Stimulated activated memory B cell treated with anti-CD40 and anti-IgM and Interleukin-4, amounts not matched to agents 10 μg/mL and 1 μg/mL and 100 μg/mL, for 72 hours (primary cell): ENCODE measurements around the gene WEE2.
"Not testable (repeated sequence)": the region's sequence is repeated elsewhere in the genome, so short reads cannot be mapped to it uniquely, and the experiment has no call there.

ENCODE experiments used
- ATAC-seq: fragments of 150-1000 bp; cut with Tn5 transposase; 2 replicates; pipeline ENCODE4 v1.10.0; 2021
- H3K27ac Mint-ChIP-seq: one replicate; pipeline ENCODE4 v1.8.0; 2022; ENCODE audit warnings: mild to moderate bottlenecking, mixed read lengths
- H3K27me3 Mint-ChIP-seq: one replicate; pipeline ENCODE4 v1.8.0; 2022; ENCODE audit warnings: mixed read lengths
- H3K36me3 Mint-ChIP-seq: one replicate; pipeline ENCODE4 v1.8.0; 2022; ENCODE audit warnings: mixed read lengths
- H3K4me1 Mint-ChIP-seq: one replicate; pipeline ENCODE4 v1.8.0; 2022; ENCODE audit warnings: mixed read lengths
- H3K4me3 Mint-ChIP-seq: one replicate; pipeline ENCODE4 v1.8.0; 2022; ENCODE audit warnings: mild to moderate bottlenecking, moderate library complexity, mixed read lengths
- H3K9me3 Mint-ChIP-seq: one replicate; pipeline ENCODE4 v1.8.0; 2022; ENCODE audit warnings: mixed read lengths

WEE2 gene

GRCh38 chr7:141679014-141679413 lies 29.1 kb upstream of the WEE2 start:
- Mint-ChIP-seq H3K4me3 (no peak overlapping the region), H3K4me1 (peaks cover 6% of the 10 kb centered on the region), H3K27ac (no peak overlapping the region), H3K27me3 (no peaks in the 10 kb centered on the region), H3K36me3 (peaks cover 43% of the 10 kb centered on the region), H3K9me3 (no peaks in the 10 kb centered on the region)
- ATAC-seq = no peak

- H3K4me3 Mint-ChIP-seq = no peak overlapping the region
- H3K27ac Mint-ChIP-seq = no peak overlapping the region
- ATAC-seq = no peak
- H3K9me3 Mint-ChIP-seq = no peaks in the 10 kb centered on the region
- peaks cover 67% of the 10 kb centered on the region for H3K36me3 Mint-ChIP-seq
- H3K4me1 Mint-ChIP-seq = peaks cover 10% of the 10 kb centered on the region
- no peaks in the 10 kb centered on the region for H3K27me3 Mint-ChIP-seq
These were observed 22.7 kb upstream of the WEE2 start for GRCh38 chr7:141685285-141686023.

GRCh38 chr7:141686074-141686473 lies 22.1 kb upstream of the WEE2 start:
- Mint-ChIP-seq H3K4me3 (no peak overlapping the region), H3K27ac (no peak overlapping the region), H3K36me3 (peaks cover 61% of the 10 kb centered on the region), H3K9me3 (no peaks in the 10 kb centered on the region), H3K4me1 (peaks cover 10% of the 10 kb centered on the region), H3K27me3 (no peaks in the 10 kb centered on the region)
- no peak for ATAC-seq

DNA sequence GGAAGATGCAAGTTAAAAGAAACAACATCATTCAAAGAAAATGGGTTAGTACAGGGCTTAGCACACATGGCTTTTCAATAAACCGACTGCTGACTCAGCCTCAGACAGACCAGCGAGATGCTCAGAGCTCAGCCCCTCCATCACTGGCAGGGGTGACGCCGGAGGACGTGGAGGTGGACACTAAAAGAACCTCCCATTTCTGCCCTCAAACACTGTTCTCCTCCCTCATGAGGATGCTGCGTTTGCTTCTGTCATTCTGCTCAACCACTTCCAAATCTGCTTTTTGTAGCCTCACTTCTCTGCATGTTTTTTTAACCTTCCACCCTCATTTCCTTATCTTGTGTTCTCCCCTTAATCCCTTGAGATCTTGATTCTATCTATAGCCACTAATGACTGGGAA lies 21.5 kb upstream of the WEE2 start:
- Mint-ChIP-seq H3K4me1 (peaks cover 10% of the 10 kb centered on the region), H3K9me3 (no peaks in the 10 kb centered on the region)

DNA sequence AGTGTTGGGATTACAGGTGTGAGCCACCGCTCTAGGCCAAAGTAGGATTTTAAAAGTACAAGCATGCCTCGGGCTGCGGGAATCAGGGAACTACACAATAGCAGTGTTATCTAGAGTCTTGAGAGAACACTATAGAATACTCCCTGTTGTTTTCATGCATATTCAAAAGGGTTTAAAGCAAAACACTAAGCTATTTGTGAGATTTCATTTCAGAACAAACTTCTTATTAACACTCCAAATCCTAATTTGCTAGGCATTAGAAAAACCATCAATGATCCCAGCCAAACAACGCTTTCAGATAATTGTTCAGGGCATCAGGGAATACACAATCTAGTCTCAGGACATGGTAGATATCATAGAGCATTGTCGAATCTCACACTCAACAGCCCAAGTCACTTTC lies 20.1 kb upstream of the WEE2 start:
- peaks cover 14% of the 10 kb centered on the region for H3K4me1 Mint-ChIP-seq
- H3K27ac Mint-ChIP-seq = no peak overlapping the region
- H3K9me3 Mint-ChIP-seq = no peaks in the 10 kb centered on the region
- H3K27me3 Mint-ChIP-seq = no peaks in the 10 kb centered on the region
- peaks cover 44% of the 10 kb centered on the region for H3K36me3 Mint-ChIP-seq
- no peak overlapping the region for H3K4me3 Mint-ChIP-seq
- ATAC-seq = no peak

More for the DNA sequence above, 21.5 kb upstream of the WEE2 start:
- no peak overlapping the region for H3K27ac Mint-ChIP-seq
- H3K4me3 Mint-ChIP-seq = no peak overlapping the region
- peaks cover 57% of the 10 kb centered on the region for H3K36me3 Mint-ChIP-seq
- no peaks in the 10 kb centered on the region for H3K27me3 Mint-ChIP-seq
- ATAC-seq = no peak

DNA sequence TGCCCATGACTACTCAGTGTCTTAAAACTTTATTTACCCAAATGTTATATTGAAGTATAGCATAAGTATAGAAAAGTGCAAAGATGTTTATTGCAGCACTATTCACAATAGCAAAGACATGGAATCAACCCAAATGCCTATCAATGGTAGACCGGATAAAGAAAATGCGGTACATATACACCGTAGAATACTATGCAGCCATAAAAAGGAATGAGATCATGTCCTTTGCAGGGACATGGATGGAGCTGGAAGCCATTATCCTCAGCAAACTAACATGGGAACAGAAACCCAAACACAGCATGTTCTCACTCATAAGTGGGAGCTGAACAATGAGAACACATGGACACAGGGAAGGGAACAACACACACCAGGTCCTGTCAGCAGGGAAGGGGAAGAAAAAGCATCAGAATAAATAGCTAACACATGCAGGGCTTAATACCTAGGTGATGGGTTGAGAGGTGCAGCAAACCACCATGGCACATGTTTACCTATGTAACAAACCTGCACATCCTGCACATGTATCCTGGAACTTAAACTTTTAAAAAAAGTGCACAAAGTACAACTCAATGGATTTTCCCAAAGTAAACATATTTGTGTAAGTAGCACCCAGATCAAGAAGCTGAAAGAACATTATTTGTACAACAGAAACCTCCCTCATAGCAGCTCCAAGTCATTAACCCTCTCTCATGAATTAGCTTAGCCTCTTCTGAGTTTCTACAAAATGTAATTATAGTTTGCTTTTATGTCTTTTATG lies 18.9 kb upstream of the WEE2 start:
- H3K27me3 Mint-ChIP-seq, ATAC-seq, H3K9me3 Mint-ChIP-seq, H3K4me3 Mint-ChIP-seq, H3K27ac Mint-ChIP-seq: not testable (repeated sequence)
- Mint-ChIP-seq H3K36me3 (peaks cover 36% of the 10 kb centered on the region), H3K4me1 (peaks cover 20% of the 10 kb centered on the region)

DNA sequence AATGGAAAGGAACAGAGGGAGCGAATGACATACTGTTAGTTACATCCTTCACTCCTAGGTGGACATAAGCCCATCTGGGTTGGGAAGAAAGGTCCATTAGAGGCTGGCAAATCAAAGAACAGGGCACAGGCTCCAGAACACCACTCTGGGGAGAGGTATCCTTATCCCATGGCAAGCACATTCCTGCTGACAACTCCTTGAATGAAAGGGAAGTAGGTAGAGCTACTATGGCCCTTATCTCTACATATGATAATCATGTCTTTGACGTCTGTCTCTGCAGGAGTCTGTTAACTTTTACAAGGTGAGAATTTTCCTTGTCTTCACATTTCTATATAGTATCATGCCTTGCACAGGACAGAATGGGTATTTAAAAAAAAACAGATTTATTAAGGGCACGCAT lies 16.6 kb upstream of the WEE2 start:
- Mint-ChIP-seq H3K9me3 (no peaks in the 10 kb centered on the region), H3K36me3 (peaks cover 22% of the 10 kb centered on the region), H3K27me3 (no peaks in the 10 kb centered on the region), H3K27ac (no peak overlapping the region), H3K4me3 (no peak overlapping the region), H3K4me1 (peaks cover 42% of the 10 kb centered on the region)
- no peak for ATAC-seq

- Mint-ChIP-seq H3K4me1 (peaks cover 44% of the 10 kb centered on the region), H3K9me3 (no peaks in the 10 kb centered on the region), H3K4me3 (no peak overlapping the region), H3K36me3 (peaks cover 19% of the 10 kb centered on the region), H3K27me3 (no peaks in the 10 kb centered on the region), H3K27ac (no peak overlapping the region)
- no peak for ATAC-seq
These were observed 16.2 kb upstream of the WEE2 start for GRCh38 chr7:141691961-141692360.

- ATAC-seq = no peak
These were observed 15.1 kb upstream of the WEE2 start for GRCh38 chr7:141693082-141693481.

GRCh38 chr7:141695803-141696289 lies 12.3 kb upstream of the WEE2 start:
- Mint-ChIP-seq H3K9me3 (no peaks in the 10 kb centered on the region), H3K4me3 (no peak overlapping the region), H3K27me3 (no peaks in the 10 kb centered on the region), H3K27ac (peak overlapping the region; percentile 64), H3K4me1 (peaks cover 71% of the 10 kb centered on the region), H3K36me3 (no peaks in the 10 kb centered on the region)
- peak; percentile 85 for ATAC-seq

More at GRCh38 chr7:141693082-141693481, 15.1 kb upstream of the WEE2 start:
- Mint-ChIP-seq H3K9me3 (no peaks in the 10 kb centered on the region), H3K4me1 (peaks cover 53% of the 10 kb centered on the region), H3K27ac (no peak overlapping the region), H3K4me3 (no peak overlapping the region), H3K36me3 (peaks cover 16% of the 10 kb centered on the region), H3K27me3 (no peaks in the 10 kb centered on the region)

- peak overlapping the region; percentile 64 for H3K27ac Mint-ChIP-seq
- H3K4me1 Mint-ChIP-seq = peaks cover 74% of the 10 kb centered on the region
- H3K36me3 Mint-ChIP-seq = no peaks in the 10 kb centered on the region
- no peaks in the 10 kb centered on the region for H3K9me3 Mint-ChIP-seq
- H3K4me3 Mint-ChIP-seq = no peak overlapping the region
- no peak for ATAC-seq
- H3K27me3 Mint-ChIP-seq = no peaks in the 10 kb centered on the region
These were observed 11.8 kb upstream of the WEE2 start for GRCh38 chr7:141696348-141696747.

DNA sequence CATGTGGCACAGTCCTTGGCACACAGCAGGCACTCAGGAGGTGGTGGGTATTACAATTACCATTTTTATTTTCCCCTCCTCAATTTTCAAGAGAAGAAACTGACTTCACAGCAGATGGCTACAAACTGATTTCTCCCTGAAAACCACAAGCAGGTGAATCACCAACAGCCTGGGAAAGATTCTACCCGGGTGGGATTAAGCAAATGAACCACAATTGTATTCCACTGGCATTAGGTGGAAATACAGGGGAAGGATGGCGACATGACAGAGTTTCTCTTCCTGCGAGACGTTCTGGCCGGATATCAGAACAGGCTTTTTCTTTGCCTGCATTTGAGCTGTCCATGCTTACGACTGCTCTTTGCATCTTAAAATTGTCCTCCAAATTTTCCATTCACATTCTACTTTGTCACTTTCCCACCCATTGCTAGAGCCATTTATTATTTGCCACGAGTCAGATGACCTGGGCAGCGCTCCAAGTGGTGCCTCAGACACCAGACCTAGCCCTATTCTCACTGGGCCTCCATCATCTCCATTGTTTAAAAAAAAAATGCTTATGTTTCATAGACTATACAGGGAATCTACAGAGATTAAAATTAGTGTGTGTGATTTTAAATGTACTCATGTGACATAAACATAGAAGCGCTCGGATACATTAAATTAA lies 10.8 kb upstream of the WEE2 start:
- Mint-ChIP-seq H3K36me3 (no peaks in the 10 kb centered on the region), H3K27me3 (no peaks in the 10 kb centered on the region), H3K4me3 (no peak overlapping the region), H3K27ac (peak overlapping the region; percentile 36), H3K4me1 (peaks cover 76% of the 10 kb centered on the region), H3K9me3 (no peaks in the 10 kb centered on the region)
- ATAC-seq = no peak

DNA sequence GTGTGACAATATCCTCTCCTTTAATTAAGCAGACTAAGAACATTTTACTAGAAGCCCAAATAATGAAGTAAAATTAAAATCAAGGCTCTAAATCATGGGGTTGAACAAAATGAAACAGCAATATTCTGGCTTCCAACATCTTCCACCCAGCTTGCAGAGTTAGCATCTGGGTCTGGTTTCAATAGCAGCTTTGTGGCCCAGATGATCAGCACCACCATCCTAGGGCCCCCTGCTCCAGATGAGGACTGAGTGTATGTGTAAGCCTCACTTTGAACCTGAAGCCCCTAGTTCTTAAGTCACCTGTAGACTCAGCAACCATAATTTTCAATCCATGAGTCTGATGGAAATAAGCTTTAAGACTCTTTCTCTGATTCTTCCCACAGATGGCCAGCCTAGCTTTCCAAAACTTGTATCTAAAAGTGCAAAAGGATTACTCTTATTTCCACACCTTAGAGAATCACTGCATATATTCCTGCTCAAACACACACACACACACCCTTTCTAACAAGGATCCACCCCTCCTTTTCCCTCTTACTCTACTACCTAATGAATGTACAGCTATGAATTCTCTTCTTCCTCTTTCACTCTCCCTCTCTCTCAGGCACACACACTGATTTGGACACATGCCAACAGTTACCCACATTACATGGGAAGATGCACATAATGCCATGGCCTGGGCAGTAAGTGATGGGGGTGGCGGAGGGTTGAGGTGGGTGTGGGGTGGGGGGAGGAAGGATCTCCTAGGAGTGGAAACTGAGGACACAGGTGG lies 9.7 kb upstream of the WEE2 start:
- Mint-ChIP-seq H3K27me3 (no peaks in the 10 kb centered on the region), H3K36me3 (no peaks in the 10 kb centered on the region), H3K27ac (peak overlapping the region; percentile 36), H3K4me1 (peaks cover 73% of the 10 kb centered on the region), H3K9me3 (no peaks in the 10 kb centered on the region), H3K4me3 (no peak overlapping the region)
- ATAC-seq = no peak

DNA sequence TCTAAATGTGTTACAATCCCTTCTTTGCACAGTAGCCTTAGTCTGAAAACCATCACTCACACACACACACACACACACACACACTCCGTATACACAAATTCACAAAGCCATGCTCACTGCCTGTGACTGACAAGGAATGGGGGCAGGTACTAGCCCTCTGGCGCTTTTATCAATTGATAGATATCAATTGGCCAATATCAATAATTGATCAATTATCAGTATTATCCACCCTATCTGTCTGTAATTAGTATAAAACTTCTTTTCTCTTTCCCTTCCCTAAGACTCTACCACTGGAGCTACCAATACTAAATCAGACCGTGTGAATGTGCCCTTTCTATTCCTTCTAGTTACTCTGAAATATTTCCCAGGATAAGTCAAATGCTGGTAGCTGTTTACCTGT lies 8.3 kb upstream of the WEE2 start:
- H3K27me3 Mint-ChIP-seq = no peaks in the 10 kb centered on the region
- peaks cover 66% of the 10 kb centered on the region for H3K4me1 Mint-ChIP-seq
- no peak for ATAC-seq
- H3K36me3 Mint-ChIP-seq = no peaks in the 10 kb centered on the region
- peak overlapping the region; percentile 61 for H3K4me3 Mint-ChIP-seq
- no peaks in the 10 kb centered on the region for H3K9me3 Mint-ChIP-seq
- H3K27ac Mint-ChIP-seq = peak overlapping the region; percentile 74
